Measurements from ENCODE around the gene CAMTA1.

Gene CAMTA1

GRCh38 chr1:7493711-7494454, 708.6 kb downstream of the CAMTA1 start:
- ATAC-seq: no peak; the same call in 2 of the 3 replicates
- TF ChIP-seq TOX (CRISPR knock-in tag; IDR thresholded peaks at IDR 0.05; ENCODE audit: borderline replicate concordance) (no peak), TCF4 (CRISPR knock-in tag; IDR thresholded peaks at IDR 0.05; ENCODE audit: borderline replicate concordance) (no peak), BACH2 (CRISPR knock-in tag; IDR thresholded peaks at IDR 0.05; ENCODE audit: borderline replicate concordance) (no peak), RARB (CRISPR knock-in tag; IDR thresholded peaks at IDR 0.05) (no peak), ZFP3 (CRISPR knock-in tag; IDR thresholded peaks at IDR 0.05) (no peak), PPARA (CRISPR knock-in tag; IDR thresholded peaks at IDR 0.05; ENCODE audit: borderline replicate concordance) (no peak), POU6F1 (CRISPR knock-in tag; IDR thresholded peaks at IDR 0.05; ENCODE audit: borderline replicate concordance, low read depth) (no peak), CSRNP3 (CRISPR knock-in tag; IDR thresholded peaks at IDR 0.05) (no peak), ESRRG (CRISPR knock-in tag; IDR thresholded peaks at IDR 0.05) (no peak), ZNF70 (CRISPR knock-in tag; IDR thresholded peaks at IDR 0.05) (no peak), SNAI2 (CRISPR knock-in tag; IDR thresholded peaks at IDR 0.05) (no peak), ARNTL (CRISPR knock-in tag; IDR thresholded peaks at IDR 0.05; ENCODE audit: borderline replicate concordance, low read depth) (no peak), PATZ1 (CRISPR knock-in tag; IDR thresholded peaks at IDR 0.05; ENCODE audit: borderline replicate concordance) (no peak), CREB5 (CRISPR knock-in tag; IDR thresholded peaks at IDR 0.05; ENCODE audit: low read depth) (no peak), ZNF565 (CRISPR knock-in tag; conservative IDR thresholded peaks at IDR 0.05; ENCODE audit: low read depth) (no peak), GLIS3 (CRISPR knock-in tag; IDR thresholded peaks at IDR 0.05) (no peak), OSR1 (CRISPR knock-in tag; IDR thresholded peaks at IDR 0.05) (no peak), ZC3H10 (CRISPR knock-in tag; IDR thresholded peaks at IDR 0.05) (no peak), TSHZ2 (CRISPR knock-in tag; IDR thresholded peaks at IDR 0.05) (no peak), ZFP30 (CRISPR knock-in tag; IDR thresholded peaks at IDR 0.05) (no peak)

GRCh38 chr1:7495962-7496361, 710.7 kb downstream of the CAMTA1 start:
- TF ChIP-seq GLIS3 (CRISPR knock-in tag; IDR thresholded peaks at IDR 0.05) (no peak), TCF4 (CRISPR knock-in tag; IDR thresholded peaks at IDR 0.05; ENCODE audit: borderline replicate concordance) (no peak)
- no peak for ATAC-seq

GRCh38 chr1:7497107-7497637, 711.9 kb downstream of the CAMTA1 start:
- TF ChIP-seq ZNF8 (CRISPR knock-in tag; IDR thresholded peaks at IDR 0.05): no peak
- ATAC-seq: no peak
